RPMI8226 (cell line): ENCODE data around the gene CABP2.
"Not testable (repeated sequence)": the region's sequence is repeated elsewhere in the genome, so short reads cannot be mapped to it uniquely, and the experiment has no call there.

Experiments
- DNase-seq: peaks from one replicate; pipeline ENCODE4 v3.0.0-alpha.2; 2015

Gene CABP2

GRCh38 chr11:67493548-67494370 is 29.5 kb downstream of the CABP2 start:
- DNase-seq, result no peak

- DNase-seq, result no peak
Observed at GRCh38 chr11:67492801-67493547, 30.3 kb downstream of the CABP2 start.

- no peak for DNase-seq
Observed at GRCh38 chr11:67492069-67492727, 31.0 kb downstream of the CABP2 start.

- no peak for DNase-seq
Observed at GRCh38 chr11:67491276-67492068, 31.8 kb downstream of the CABP2 start.

GRCh38 chr11:67490727-67491065 is 32.5 kb downstream of the CABP2 start:
- no peak for DNase-seq

- DNase-seq, result no peak
Observed at GRCh38 chr11:67489885-67490726, 33.1 kb downstream of the CABP2 start.

GRCh38 chr11:67489203-67489884 is 33.9 kb downstream of the CABP2 start:
- DNase-seq, result no peak

- DNase-seq, result no peak
Observed at GRCh38 chr11:67486481-67487195, 36.6 kb downstream of the CABP2 start.

GRCh38 chr11:67485873-67486361 is 37.3 kb downstream of the CABP2 start:
- peak; percentile 81 for DNase-seq

GRCh38 chr11:67484847-67485311 is 38.4 kb downstream of the CABP2 start:
- DNase-seq, result peak; percentile 43

- DNase-seq, result no peak
Observed at GRCh38 chr11:67483831-67484665, 39.2 kb downstream of the CABP2 start.

- peak; percentile 100 for DNase-seq
Observed at GRCh38 chr11:67482827-67483798, 40.1 kb downstream of the CABP2 start, which contains the start of gene AIP. Gene AIP, plus strand, starts transcription at chr11:67483026. Its CDS starts 133 bp downstream, at chr11:67483159.

GRCh38 chr11:67482275-67482826 is 40.9 kb downstream of the CABP2 start:
- no peak for DNase-seq

- not testable (repeated sequence) for DNase-seq
Observed at GRCh38 chr11:67477344-67478050, 45.7 kb downstream of the CABP2 start.

- not testable (repeated sequence) for DNase-seq
Observed at GRCh38 chr11:67476692-67477091, 46.6 kb downstream of the CABP2 start.

- DNase-seq, result no peak
Observed at GRCh38 chr11:67472882-67473281, 50.4 kb downstream of the CABP2 start.
